Measurements from ENCODE around the gene ACSL3.

DNA sequence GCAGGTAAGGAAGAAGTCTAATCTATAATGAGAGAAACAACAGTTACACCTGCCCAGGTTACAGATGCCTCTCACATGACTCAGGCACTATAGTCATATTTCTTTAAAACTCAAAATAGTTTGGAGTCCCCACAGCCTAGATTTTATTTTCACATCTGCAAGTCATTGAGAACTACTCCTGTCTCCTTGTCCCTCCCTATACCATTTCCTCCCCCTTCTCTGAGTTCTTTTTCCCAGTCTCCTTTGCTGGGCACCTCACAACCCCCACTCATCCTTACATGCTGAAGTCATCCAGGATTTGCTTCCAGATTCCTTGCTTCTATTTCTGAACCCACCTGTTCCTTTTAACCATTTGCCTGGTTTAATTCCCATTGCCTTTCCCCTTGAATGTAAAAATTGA is 118.0 kb downstream of the ACSL3 start:
- TF ChIP-seq, protein P1, sequence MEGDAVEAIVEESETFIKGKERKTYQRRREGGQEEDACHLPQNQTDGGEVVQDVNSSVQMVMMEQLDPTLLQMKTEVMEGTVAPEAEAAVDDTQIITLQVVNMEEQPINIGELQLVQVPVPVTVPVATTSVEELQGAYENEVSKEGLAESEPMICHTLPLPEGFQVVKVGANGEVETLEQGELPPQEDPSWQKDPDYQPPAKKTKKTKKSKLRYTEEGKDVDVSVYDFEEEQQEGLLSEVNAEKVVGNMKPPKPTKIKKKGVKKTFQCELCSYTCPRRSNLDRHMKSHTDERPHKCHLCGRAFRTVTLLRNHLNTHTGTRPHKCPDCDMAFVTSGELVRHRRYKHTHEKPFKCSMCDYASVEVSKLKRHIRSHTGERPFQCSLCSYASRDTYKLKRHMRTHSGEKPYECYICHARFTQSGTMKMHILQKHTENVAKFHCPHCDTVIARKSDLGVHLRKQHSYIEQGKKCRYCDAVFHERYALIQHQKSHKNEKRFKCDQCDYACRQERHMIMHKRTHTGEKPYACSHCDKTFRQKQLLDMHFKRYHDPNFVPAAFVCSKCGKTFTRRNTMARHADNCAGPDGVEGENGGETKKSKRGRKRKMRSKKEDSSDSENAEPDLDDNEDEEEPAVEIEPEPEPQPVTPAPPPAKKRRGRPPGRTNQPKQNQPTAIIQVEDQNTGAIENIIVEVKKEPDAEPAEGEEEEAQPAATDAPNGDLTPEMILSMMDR (IDR thresholded peaks at IDR 0.05): no peak
- TF ChIP-seq EZH2 (IDR thresholded peaks at IDR 0.05; ENCODE audit: borderline replicate concordance, insufficient read depth, low read depth, low read length, poor library complexity, severe bottlenecking): no peak
